HCT116 (cell line): Measurements from ENCODE around the gene OR4K14. TPM values are rescaled to one million over a fixed set of nuclear protein-coding genes. Genes with fewer than 3 reads are reported as not detected.

Experiments used
- ATAC-seq: fragments of 200-7000 bp; cut with Tn5 transposase; 2 replicates; pipeline ENCODE4 v1.9.1; 2020; ENCODE audit warnings: mild to moderate bottlenecking, moderate library complexity
- Bru-seq: library from RNA; stranded (reverse); fragments of 400-500 nt; gene quantifications from one replicate; lab custom pipeline; 2021; lab: Mats Ljungman, UMichigan
- BruChase-seq, 2 experiments: library from RNA; stranded (reverse); fragments of 400-500 nt; gene quantifications; one replicate each; lab custom pipeline; 2021; lab: Mats Ljungman, UMichigan
- BruUV-seq: library from RNA; stranded (reverse); fragments of 400-500 nt; replicated peaks from 2 replicates; lab custom pipeline; 2021; lab: Mats Ljungman, UMichigan
- CTCF ChIA-PET: fragments of 300-600 bp; sonication (Branson Sonifier 250); formaldehyde crosslinking; loops from one replicate; lab custom pipeline; 2021; ENCODE audit warnings: antibody characterized with exemption; lab: Charles Lee
- POLR2A ChIA-PET: fragments of 300-600, 350-600 bp; sonication (Branson Sonifier 250); formaldehyde crosslinking; loops from one replicate; lab custom pipeline; 2021; ENCODE audit warnings: antibody characterized with exemption; lab: Charles Lee
- RAD21 ChIA-PET, 2 experiments: fragments of 300-600 bp; sonication (Branson Sonifier 250); formaldehyde crosslinking; loops; one replicate each; lab custom pipeline; 2023; ENCODE audit warnings: low total read pairs in 2 of 2; ENCODE audit not compliant: uncharacterized antibody in 2 of 2, unreplicated experiment in 2 of 2, low non-redundant PET in 1 of 2; lab: Charles Lee
- DNase-seq: peaks from one replicate; pipeline ENCODE4 v3.0.0-alpha.2; 2010; ENCODE audit warnings: low read depth, low spot score
- H2AFZ ChIP-seq: fragments of 200-600 bp; shearing (Covaris generic), sonication (generic); 2 replicates; pipeline ENCODE4 v1.6.1; 2017; ENCODE audit warnings: low read depth, mixed run types, mixed read lengths, antibody characterized with exemption, low read length; ENCODE audit not compliant: poor library complexity, severe bottlenecking
- H3K27ac ChIP-seq: 2 replicates; pipeline ENCODE4 v1.5.1; 2012; ENCODE audit warnings: low read depth, low read length
- H3K27me3 ChIP-seq: fragments of 200-600 bp; sonication (generic); 2 replicates; pipeline ENCODE4 v1.6.1; 2016; ENCODE audit warnings: mixed run types, low read length, mixed read lengths; ENCODE audit not compliant: insufficient read depth
- H3K36me3 ChIP-seq, 2 experiments: fragments of 200-500 bp in 1 of 2; fragments of 200-600 bp in 1 of 2; sonication (Bioruptor generic) in 1 of 2; sonication (generic) in 1 of 2; 2 replicates each; pipeline versions ENCODE4 v1.5.1 to v1.6.1; 2014 to 2016; ENCODE audit warnings: low read length in 2 of 2, inconsistent platforms in 1 of 2, mixed read lengths in 1 of 2, mixed run types in 1 of 2; ENCODE audit not compliant: insufficient read depth in 2 of 2, control insufficient read depth in 1 of 2
- H3K4me1 ChIP-seq, 2 experiments: fragments of 200-600 bp in 1 of 2; sonication (generic) in 1 of 2; 2 replicates each; pipeline versions ENCODE4 v1.5.1 to v1.6.1; 2012 to 2017; ENCODE audit warnings: low read length in 2 of 2, inconsistent platforms in 1 of 2, mild to moderate bottlenecking in 1 of 2, mixed read lengths in 1 of 2, mixed run types in 1 of 2, moderate library complexity in 1 of 2; ENCODE audit not compliant: insufficient read depth in 2 of 2, control insufficient read depth in 1 of 2
- H3K4me2 ChIP-seq: fragments of 200-600 bp; sonication (generic); 2 replicates; pipeline ENCODE4 v1.6.1; 2017; ENCODE audit warnings: mixed run types, low read length, mixed read lengths
- H3K4me3 ChIP-seq, 2 experiments: fragments of 200-600 bp in 1 of 2; sonication (generic) in 1 of 2; replicated peaks in 1 of 2; 2 replicates each; pipeline ENCODE4 v1.5.1; 2011 to 2016; ENCODE audit warnings: low read length in 2 of 2, control low read depth in 1 of 2, low read depth in 1 of 2, mild to moderate bottlenecking in 1 of 2, mixed read lengths in 1 of 2, mixed run types in 1 of 2
- H3K79me2 ChIP-seq: fragments of 200-600 bp; sonication (generic); 2 replicates; pipeline ENCODE4 v1.6.1; 2017; ENCODE audit warnings: mild to moderate bottlenecking, mixed run types, low read length, moderate library complexity, mixed read lengths; ENCODE audit not compliant: insufficient read depth
- H3K9ac ChIP-seq: fragments of 200-600 bp; sonication (generic); 2 replicates; pipeline ENCODE4 v1.6.1; 2016; ENCODE audit warnings: low read length, mixed read lengths
- H3K9me2 ChIP-seq: fragments of 200-600 bp; sonication (generic), shearing (Covaris generic); 2 replicates; pipeline ENCODE4 v1.6.1; 2017; ENCODE audit warnings: mixed run types, mild to moderate bottlenecking, moderate library complexity; ENCODE audit not compliant: insufficient read depth
- H3K9me3 ChIP-seq, 2 experiments: fragments of 200-500 bp in 1 of 2; fragments of 200-600 bp in 1 of 2; sonication (Bioruptor generic) in 1 of 2; sonication (generic) in 1 of 2; 2 replicates each; pipeline ENCODE4 v1.6.1; 2014 to 2017; ENCODE audit warnings: low read length in 2 of 2, mixed read lengths in 2 of 2, inconsistent platforms in 1 of 2, low read depth in 1 of 2, mild to moderate bottlenecking in 1 of 2, mixed run types in 1 of 2, moderate library complexity in 1 of 2; ENCODE audit not compliant: control insufficient read depth in 1 of 2, insufficient read depth in 1 of 2
- H4K20me1 ChIP-seq: fragments of 200-600 bp; sonication (generic), shearing (Covaris generic); 2 replicates; pipeline ENCODE4 v1.6.1; 2017; ENCODE audit warnings: mixed run types, mild to moderate bottlenecking, moderate library complexity; ENCODE audit not compliant: insufficient read depth
- EZH2 ChIP-seq: fragments of 200-600 bp; sonication (generic); IDR thresholded peaks from 2 replicates; pipeline ENCODE4 v1.6.1; 2017; ENCODE audit warnings: antibody characterized with exemption, mixed run types
- EZH2phosphoT487 ChIP-seq: fragments of 200-600 bp; IDR thresholded peaks from 2 replicates; pipeline ENCODE4 v1.6.1; 2018; ENCODE audit warnings: antibody characterized with exemption, borderline replicate concordance
- JUND ChIP-seq: IDR thresholded peaks from 2 replicates; pipeline ENCODE4 v1.6.1; 2012
- POLR2AphosphoS5 ChIP-seq: IDR thresholded peaks from 2 replicates; pipeline ENCODE4 v1.6.1; 2011; ENCODE audit warnings: mild to moderate bottlenecking, low read depth, low read length, moderate library complexity
- SIN3A ChIP-seq: IDR thresholded peaks from 2 replicates; pipeline ENCODE4 v1.6.1; 2012; ENCODE audit warnings: low read depth
- TCF7L2 ChIP-seq: IDR thresholded peaks from 2 replicates; pipeline ENCODE4 v1.7.0; 2011; ENCODE audit warnings: borderline replicate concordance, inconsistent platforms; ENCODE audit not compliant: insufficient read depth, insufficient read length; ENCODE audit errors: extremely low read depth
- ZFX ChIP-seq: fragments of 450-650 bp; IDR thresholded peaks from 2 replicates; pipeline ENCODE4 v1.6.1; 2017
- ZNF274 ChIP-seq: fragments of 200-500 bp; sonication (Bioruptor generic); IDR thresholded peaks from 2 replicates; pipeline ENCODE4 v1.6.1; 2014; ENCODE audit warnings: mild to moderate bottlenecking, low read depth, low read length, inconsistent platforms
- intact Hi-C: fragments of 100-400 bp; cut with micrococcal nuclease; formaldehyde crosslinking; loops from 2 replicates; pipeline ENCODE4 v1.10.0; 2022
- long read RNA-seq: library from polyadenylated mRNA; unstranded; transcript quantifications from one replicate; pipeline ENCODE4 v2.0.0, GENCODE V29; 2021; ENCODE audit not compliant: unreplicated experiment
- polyA plus RNA-seq: library from polyadenylated mRNA; unstranded; fragments of >200 nt; gene quantifications from 2 replicates; pipeline ENCODE4 v1.2.1, GENCODE V29; 2012; ENCODE audit warnings: missing spikeins
- total RNA-seq: library from RNA; stranded (reverse); gene quantifications from one replicate; pipeline ENCODE4 v1.2.1, GENCODE V29; 2021; ENCODE audit not compliant: unreplicated experiment

OR4K14 gene, protein sequence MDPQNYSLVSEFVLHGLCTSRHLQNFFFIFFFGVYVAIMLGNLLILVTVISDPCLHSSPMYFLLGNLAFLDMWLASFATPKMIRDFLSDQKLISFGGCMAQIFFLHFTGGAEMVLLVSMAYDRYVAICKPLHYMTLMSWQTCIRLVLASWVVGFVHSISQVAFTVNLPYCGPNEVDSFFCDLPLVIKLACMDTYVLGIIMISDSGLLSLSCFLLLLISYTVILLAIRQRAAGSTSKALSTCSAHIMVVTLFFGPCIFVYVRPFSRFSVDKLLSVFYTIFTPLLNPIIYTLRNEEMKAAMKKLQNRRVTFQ
- total RNA-seq (not detected), Bru-seq, nascent RNA (not detected), BruChase-seq, experiment 1, labeled RNA remaining after a 6-hour chase (not detected), BruChase-seq, experiment 2, labeled RNA remaining after a 2-hour chase (not detected)
- polyA plus RNA-seq, result not detected in 2 replicates
- long read RNA-seq, result 0 reads

GRCh38 chr14:20019257-20019865 is at the start of gene OR4K14:
TSS of gene OR4K14 (minus strand) at chr14:20019307. CDS start at chr14:20015193, 4,114 bp downstream.
- no peaks in the 10 kb centered on the region for H3K4me1 ChIP-seq
- H3K4me2 ChIP-seq, result no peak within 1 kb of the TSS
- no peak within 1 kb of the TSS for H3K9ac ChIP-seq
- no peak within 1 kb of the TSS for H3K4me3 ChIP-seq
- TF ChIP-seq ZFX, result no peak
- DNase-seq (no peak), ATAC-seq (no peak)
- H3K9me3 ChIP-seq, result peaks cover 0 to 3% of the 10 kb centered on the region in 2 experiments; a peak in 2 of 4 replicates
- H4K20me1 ChIP-seq, result no peaks in the 10 kb centered on the region
- BruUV-seq, result no TSS peak
- ChIA-PET POLR2A (no interaction called here), RAD21 (no interaction called here), CTCF (no interaction called here)
- H3K36me3 ChIP-seq, result no peaks in the 10 kb centered on the region
- H3K27me3 ChIP-seq, result no peaks in the 10 kb centered on the region
- H3K9me2 ChIP-seq, result no peaks in the 10 kb centered on the region
- H3K79me2 ChIP-seq, result no peaks in the 10 kb centered on the region
- H3K27ac ChIP-seq, result no peak within 1 kb of the TSS
- intact Hi-C loops, result loop anchor here (10.0 kb wide), 1 partner anchor 55 kb away; no protein-coding TSS in a partner anchor
- H2AFZ ChIP-seq, result no peak within 1 kb of the TSS

DNA sequence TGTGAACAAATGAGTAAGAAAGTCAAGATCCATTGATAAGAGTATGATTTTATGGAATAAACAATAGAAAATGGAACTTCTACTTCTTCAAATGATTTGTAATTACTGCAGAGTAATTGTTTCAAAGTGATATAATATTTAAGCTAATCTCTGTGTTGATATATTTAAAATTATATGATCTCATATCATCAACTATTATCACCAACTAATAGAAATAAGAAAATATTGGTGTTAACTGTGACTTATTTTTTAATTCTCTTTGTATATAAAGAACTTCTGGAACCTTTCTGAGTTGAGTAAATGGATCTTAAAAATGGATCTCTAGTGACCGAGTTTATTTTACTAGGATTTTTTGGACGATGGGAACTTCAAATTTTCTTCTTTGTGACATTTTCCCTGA is 40.6 kb upstream of the OR4K14 start, which contains the start of gene OR4L1:
TSS of gene OR4L1 (plus strand) at position 301 of the 400 bp plus-strand sequence. CDS start at position 301, 0 bp downstream.
- H3K9me3 ChIP-seq, result peaks cover 0 to 14% of the 10 kb centered on the region in 2 experiments; a peak in 1 of 4 replicates
- H3K79me2 ChIP-seq, result no peaks in the 10 kb centered on the region
- H3K4me3 ChIP-seq, result no peak within 1 kb of the TSS
- CTCF ChIA-PET, result no interaction called here
- intact Hi-C loops, result no loop called here
- H3K9me2 ChIP-seq, result no peaks in the 10 kb centered on the region
- no peaks in the 10 kb centered on the region for H4K20me1 ChIP-seq
- H3K4me1 ChIP-seq, result no peaks in the 10 kb centered on the region
- no TSS peak for BruUV-seq
- no peak within 1 kb of the TSS for H3K27ac ChIP-seq
- no peak within 1 kb of the TSS for H2AFZ ChIP-seq
- DNase-seq, result no peak
- POLR2A ChIA-PET, result no interaction called here
- H3K9ac ChIP-seq, result no peak within 1 kb of the TSS
- RAD21 ChIA-PET, result no interaction called here
- no peak for ATAC-seq
- H3K27me3 ChIP-seq, result no peaks in the 10 kb centered on the region
- TF ChIP-seq JUND (no peak), SIN3A (no peak), EZH2phosphoT487 (no peak), ZNF274 (no peak), POLR2AphosphoS5 (no peak), TCF7L2 (no peak), EZH2 (no peak)
- no peaks in the 10 kb centered on the region for H3K36me3 ChIP-seq
- H3K4me2 ChIP-seq, result no peak within 1 kb of the TSS
